Fibroblast of skin of abdomen (primary cell): ENCODE results near the gene SMAD6. TPM values are rescaled to one million over a fixed set of nuclear protein-coding genes. Genes with fewer than 3 reads are reported as not detected.

Experiments
- DNase-seq: peaks from one replicate; pipeline ENCODE4 v3.0.0-alpha.2; 2013
- polyA plus RNA-seq, 2 experiments: library from polyadenylated mRNA; unstranded; fragments of 120-200 nt; gene quantifications; one replicate each; pipeline ENCODE4 v1.2.1, GENCODE V29; 2013; ENCODE audit not compliant: insufficient read length in 2 of 2

The SMAD6 gene
- polyA plus RNA-seq (2013, experiment 1 of 2; ENCODE audit: insufficient read length), result 8.5 TPM
- polyA plus RNA-seq (2013, experiment 2 of 2; ENCODE audit: insufficient read length), result 7.4 TPM

- peak; percentile 99 for DNase-seq
Observed at GRCh38 chr15:66702035-66702786, at the start of gene SMAD6. SMAD6 (plus strand) TSS chr15:66702236; CDS start chr15:66703259, 1,023 bp downstream.

DNA sequence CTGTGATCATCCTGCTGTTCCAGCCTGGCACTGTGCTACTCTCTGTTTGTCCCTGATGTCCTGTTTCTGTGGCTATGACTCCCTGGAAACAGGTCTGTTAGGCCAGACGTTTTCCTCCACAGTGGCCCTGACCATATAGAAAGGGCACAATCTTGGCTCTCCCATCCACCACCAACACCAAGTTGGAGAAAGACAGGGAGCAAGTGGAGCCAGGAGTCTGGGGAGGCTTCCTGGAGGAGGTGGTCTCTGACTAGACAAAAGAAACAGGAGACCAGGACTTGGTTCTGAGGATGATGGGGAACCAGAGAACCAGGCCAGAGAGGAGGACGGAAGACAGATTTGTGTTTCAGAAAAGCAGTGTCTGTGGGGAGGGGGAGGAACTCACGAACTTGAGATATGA is 49.2 kb upstream of the SMAD6 start:
- no peak for DNase-seq

DNA sequence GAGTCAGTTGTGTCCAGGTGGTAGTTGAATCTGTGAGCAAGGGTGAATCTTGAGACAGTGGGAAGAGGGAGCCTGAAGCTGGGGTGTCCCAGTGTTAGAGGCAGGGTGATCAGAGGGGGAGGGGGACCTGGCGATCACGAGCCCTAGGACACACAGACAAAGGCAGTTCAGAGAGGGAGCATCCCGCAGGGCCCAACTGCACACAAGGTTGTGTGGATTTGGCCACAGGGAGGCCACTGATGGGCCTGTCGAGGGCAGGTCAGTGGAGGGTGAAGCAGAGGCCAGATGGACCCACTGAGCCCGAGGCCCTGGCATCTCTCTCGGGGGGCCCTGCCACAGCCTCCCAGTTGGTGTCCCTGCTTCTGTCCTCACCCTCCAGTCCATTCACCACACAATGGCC is 48.6 kb upstream of the SMAD6 start:
- DNase-seq, result no peak

- no peak for DNase-seq
Observed at GRCh38 chr15:66653852-66654251, 48.2 kb upstream of the SMAD6 start.

GRCh38 chr15:66654361-66654738 is 47.7 kb upstream of the SMAD6 start:
- no peak for DNase-seq

DNA sequence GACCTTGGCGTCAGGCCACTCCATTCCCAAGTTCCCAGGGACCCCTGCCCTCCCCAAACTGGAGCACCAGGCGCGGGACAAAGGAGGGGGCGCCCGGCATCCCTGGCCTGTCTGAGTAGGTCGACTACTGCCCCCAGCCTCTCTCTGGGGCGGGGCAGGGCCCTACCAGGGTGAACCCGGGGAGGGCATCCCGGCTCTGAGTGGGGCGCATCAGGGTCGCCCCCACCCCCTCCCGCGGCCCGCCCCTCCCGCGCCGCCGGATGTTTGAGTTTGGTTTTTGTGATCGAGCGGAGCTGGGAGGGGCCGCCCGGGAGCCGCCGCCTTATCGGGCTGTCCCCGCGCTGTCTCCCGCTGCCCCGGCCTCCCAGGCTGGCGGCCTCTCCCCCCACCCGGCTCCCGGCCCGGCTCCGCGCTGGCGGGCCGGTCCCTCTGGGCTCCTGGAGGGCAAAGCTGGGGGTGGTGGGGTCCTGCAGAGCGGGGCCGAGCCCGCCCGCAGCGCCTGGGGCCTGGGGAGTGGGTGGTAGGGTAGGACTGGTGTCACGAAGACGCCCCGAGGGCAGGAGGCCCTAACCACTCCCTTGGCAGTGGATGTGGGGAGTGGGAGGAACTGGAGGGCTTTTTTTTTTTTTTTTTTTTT is 47.2 kb upstream of the SMAD6 start:
- no peak for DNase-seq

- no peak for DNase-seq
Observed at GRCh38 chr15:66655511-66655910, 46.5 kb upstream of the SMAD6 start.

DNA sequence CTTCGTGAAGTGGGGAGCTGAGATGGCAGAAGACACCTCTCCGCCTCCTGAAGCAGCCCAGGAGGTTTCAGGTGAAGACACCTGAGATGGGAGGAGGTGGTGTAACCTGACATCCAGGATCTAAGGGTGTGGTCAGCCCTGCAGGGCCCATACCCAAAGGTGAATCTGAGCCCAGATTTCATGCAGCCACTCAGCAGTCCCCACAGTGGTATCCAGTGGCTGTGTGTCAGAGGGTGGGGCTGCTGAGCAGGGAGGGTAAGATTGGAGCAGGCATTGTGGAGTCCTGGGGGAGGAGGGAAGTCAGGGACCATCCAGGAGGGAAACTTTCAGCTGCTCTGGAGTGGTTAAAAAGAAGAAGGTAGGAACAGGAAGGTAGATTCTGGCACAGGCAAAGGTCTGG is 46.0 kb upstream of the SMAD6 start:
- DNase-seq, result no peak

- peak; percentile 77 for DNase-seq
Observed at GRCh38 chr15:66657185-66658020, 44.6 kb upstream of the SMAD6 start.

GRCh38 chr15:66658044-66658443 is 44.0 kb upstream of the SMAD6 start:
- DNase-seq, result peak; percentile 30

GRCh38 chr15:66658855-66659254 is 43.2 kb upstream of the SMAD6 start:
- DNase-seq, result no peak

- DNase-seq, result no peak
Observed at GRCh38 chr15:66659384-66659783, 42.7 kb upstream of the SMAD6 start.

DNA sequence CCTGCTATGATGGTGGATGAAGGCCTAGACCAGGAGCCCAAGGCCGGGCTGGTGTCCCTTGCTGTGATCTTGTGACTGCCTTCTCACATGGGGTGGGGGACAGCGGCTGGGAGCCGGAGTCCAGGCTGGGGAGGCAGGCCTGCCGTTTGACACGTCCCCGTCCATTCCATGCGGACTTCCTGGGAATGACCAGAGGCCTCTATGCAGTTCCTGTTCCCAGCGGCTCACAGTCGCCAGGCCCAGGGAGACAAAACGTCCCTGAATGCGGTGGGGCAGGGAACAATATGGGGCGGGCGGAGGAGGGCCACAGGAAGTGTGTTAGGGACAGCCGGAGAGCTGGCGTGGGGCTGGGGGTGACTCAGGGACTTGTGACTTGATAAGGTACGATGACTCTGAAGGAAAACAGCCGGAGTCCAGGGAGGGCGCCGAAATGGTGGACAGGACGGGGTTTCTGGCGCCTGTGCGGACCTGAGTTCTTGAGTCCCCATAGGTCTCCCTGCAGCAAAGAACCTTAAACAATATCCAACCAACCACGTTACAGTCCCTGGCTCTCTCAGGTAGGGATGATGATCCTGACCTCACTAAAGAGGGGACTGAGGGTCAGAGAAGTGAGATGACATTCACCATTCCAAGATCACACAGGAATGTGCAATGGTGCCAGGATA is 40.5 kb upstream of the SMAD6 start:
- DNase-seq, result no peak

GRCh38 chr15:66662522-66662921 is 39.5 kb upstream of the SMAD6 start:
- DNase-seq, result no peak

DNA sequence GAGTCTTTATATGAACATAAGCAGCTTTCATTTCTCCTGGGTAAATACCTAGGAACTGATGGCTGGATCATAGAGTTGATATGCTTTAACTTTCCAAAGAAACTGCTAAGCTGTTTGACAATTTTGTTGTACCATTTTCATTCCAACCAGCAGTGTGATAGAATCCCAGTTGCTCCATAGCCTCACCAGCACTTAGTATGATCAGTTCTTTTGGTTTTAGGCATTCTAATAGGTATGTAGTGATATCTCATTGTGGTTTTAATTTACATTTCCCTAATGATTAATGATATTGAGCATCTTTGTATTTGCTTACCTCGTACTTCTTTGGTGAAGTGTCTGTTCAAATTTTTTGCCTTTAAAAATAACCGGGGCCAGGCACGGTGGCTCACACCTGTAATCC is 38.4 kb upstream of the SMAD6 start:
- no peak for DNase-seq

DNA sequence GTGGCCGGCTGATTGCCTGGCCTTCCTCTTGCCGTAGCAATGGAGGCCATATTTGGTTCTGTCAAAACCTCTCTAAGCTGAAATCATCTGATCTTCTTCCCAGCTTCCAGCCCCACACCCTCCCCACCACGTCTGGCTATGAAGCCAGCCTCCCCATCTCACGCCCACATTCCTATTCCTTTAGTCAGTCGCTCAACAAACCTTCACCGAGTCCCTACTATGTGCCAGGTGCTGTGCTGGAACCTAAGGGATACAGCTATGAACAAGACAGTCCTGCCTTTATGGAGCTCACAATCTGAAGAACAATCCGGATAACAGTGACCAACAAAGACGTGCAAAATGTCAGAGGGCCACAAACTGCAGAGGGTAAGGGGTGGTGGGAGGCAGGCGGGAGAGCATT is 31.9 kb upstream of the SMAD6 start:
- peak; percentile 12 for DNase-seq

DNA sequence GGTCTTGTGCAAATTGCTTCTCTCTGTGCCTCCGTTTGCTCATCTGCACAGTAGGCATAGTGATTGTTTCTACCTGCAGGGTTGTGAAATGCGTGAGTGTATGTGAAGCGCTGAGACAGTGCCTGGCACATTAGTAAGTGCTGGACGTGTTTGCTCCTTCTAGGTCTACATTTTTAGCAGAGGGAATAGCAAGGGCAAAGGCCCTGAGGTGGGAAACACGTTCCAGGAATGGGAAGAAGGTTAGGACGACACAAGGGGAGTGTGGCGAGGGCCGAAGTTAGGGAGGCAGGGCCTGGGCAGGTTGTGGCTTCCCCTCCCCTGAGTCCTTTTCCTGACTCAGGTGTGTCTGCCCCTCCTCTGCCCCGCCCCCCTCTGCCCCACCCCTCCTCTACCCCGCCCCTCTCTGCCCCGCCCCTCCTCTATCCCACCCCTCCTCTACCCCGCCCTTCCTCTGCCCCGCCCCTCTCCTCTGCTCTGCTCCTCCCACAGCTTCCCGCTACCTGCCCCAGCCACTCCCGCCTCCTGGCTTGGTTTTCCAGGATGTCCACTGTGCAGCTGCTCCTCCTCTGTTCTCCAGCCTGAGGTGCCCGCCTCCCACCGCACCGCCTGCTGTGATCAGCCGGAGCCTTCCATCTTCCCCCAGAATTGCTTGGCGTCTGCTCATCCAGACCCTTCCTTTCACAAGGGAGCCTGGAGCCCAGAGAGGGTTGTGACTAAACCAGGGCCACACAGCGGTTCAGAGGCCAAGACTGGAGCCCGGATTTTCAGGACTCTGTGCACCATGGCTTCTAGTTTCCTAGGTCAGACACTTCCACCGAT is 31.1 kb upstream of the SMAD6 start:
- DNase-seq, result no peak

DNA sequence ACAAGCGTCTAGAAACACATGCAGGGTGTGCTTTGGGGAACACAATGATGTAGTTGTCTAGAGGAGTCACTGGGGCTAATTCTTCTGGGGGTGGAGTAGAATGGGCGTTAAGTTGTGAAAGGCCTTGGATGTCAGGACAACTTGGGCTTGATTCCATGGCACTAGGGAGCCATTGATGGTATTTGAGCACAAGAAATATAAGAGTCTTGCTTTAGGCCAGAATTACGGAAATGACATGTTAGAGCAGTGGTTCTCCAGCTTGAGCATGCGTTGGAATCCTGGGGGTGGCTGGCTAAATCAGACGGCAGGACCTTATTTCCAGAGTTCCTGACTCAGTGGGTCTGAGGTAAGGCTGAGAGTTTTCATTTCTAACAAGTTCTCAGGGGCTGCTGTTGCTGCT is 29.2 kb upstream of the SMAD6 start:
- DNase-seq, result no peak

DNA sequence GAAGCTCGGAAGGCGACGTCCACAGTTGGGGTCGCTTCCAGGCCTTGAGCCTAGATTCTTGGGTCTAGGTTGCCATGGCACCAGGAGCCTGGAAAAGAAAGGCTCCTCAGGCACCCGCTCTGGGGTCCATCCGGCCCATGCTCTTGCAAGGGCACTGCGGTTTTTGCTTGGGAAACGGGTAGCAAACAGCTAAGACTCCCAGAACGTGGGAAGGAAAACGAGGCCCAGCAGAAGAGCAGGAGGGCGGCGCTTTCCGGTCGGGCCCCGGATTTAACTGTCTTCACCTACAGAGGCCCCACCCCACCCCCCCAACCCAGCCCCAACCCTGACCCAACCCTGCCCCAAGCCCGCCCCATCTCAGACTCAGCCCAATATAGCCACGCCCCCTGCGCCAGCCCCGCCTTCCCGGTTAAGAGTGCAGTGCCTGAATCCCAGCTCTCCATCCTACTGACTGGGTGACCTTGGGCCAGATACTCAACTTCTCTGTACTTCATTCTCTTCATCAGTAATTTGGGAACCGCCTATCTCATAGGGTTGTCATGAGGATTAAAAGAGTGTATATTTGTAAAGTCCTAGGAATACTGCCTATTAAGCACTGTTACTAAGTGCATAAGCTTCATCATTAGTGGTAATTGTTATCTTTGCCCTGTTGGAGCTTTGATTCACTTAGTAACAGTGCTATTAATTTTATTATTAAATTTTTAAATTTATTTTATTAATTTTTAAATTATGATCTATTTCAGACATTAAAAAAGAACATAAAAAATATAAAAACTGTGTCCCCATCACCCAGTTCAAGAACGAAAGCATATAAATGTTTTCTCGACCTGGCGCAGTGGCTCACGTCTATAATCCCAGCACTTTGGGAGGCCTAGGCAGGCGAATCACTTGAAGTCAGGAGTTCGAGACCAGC is 28.4 kb upstream of the SMAD6 start:
- peak; percentile 49 for DNase-seq

DNA sequence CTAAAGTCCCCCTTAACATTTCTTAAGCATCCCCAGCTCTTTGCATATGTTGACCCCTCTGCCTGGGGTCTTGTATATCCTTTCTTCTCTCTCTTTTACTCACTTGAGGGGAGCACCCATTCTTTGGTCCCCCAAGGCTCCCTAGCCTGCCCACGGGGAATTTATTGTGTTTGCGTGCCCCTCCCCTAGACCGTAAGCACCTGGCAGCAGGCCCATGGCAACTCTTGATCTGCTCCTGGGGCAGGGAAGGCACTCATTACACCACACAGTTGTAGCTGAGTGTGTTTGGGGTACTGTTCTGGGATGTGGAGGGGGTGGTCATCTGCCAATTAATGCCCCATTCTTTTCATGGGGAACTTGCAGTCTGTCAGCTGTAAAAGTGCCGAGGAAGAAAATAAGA is 27.3 kb upstream of the SMAD6 start:
- DNase-seq, result no peak

DNA sequence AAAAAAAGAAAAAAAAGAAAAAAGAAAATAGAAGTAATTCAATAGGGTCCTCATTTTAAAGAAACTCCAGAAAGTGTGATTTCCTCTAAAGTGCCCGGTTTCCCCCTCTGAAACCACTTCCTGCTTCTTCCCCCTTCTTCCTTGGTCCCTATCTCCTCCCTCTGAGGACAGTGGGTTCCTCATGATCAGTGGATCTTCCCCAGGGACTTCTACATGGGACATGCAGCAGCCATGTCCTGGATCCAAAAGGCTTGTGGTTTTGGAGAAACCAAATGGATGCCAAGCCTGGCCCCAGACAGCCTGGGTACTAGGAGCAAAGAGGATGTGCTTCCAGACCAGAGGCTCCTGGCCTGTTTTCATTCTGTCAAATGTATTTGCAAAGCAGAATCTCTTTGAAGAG is 26.6 kb upstream of the SMAD6 start:
- DNase-seq, result no peak
